HG03280 (cell line): ENCODE data around the gene MGAT4C.

ENCODE experiments used
- ATAC-seq: cut with Tn5 transposase; IDR thresholded peaks from one replicate; pipeline ENCODE4 v1.9.1; 2021; ENCODE audit warnings: mild to moderate bottlenecking, moderate library complexity; ENCODE audit not compliant: unreplicated experiment

Gene MGAT4C

GRCh38 chr12:86230516-86231146, 25.6 kb downstream of the MGAT4C start:
- ATAC-seq: no peak

GRCh38 chr12:86229772-86230171, 26.4 kb downstream of the MGAT4C start:
- ATAC-seq: no peak

GRCh38 chr12:86228656-86229055, 27.5 kb downstream of the MGAT4C start:
- no peak for ATAC-seq

GRCh38 chr12:86226481-86226880, 29.7 kb downstream of the MGAT4C start:
- no peak for ATAC-seq

- ATAC-seq: no peak
These were observed 39.6 kb downstream of the MGAT4C start for GRCh38 chr12:86216591-86216990.

- no peak for ATAC-seq
These were observed 43.2 kb downstream of the MGAT4C start for GRCh38 chr12:86213012-86213411.

GRCh38 chr12:86198696-86199444, 57.3 kb downstream of the MGAT4C start:
- no peak for ATAC-seq

- no peak for ATAC-seq
These were observed 59.7 kb downstream of the MGAT4C start for GRCh38 chr12:86196465-86196864.

- no peak for ATAC-seq
These were observed 61.5 kb downstream of the MGAT4C start for GRCh38 chr12:86194721-86195120.

GRCh38 chr12:86193931-86194330, 62.3 kb downstream of the MGAT4C start:
- no peak for ATAC-seq

- ATAC-seq: no peak
These were observed 68.0 kb downstream of the MGAT4C start for GRCh38 chr12:86188226-86188625.

GRCh38 chr12:86186449-86186848, 69.7 kb downstream of the MGAT4C start:
- ATAC-seq: no peak

GRCh38 chr12:86179855-86180254, 76.3 kb downstream of the MGAT4C start:
- no peak for ATAC-seq

- no peak for ATAC-seq
These were observed 82.0 kb downstream of the MGAT4C start for GRCh38 chr12:86174188-86174587.

GRCh38 chr12:86172913-86173443, 83.2 kb downstream of the MGAT4C start:
- no peak for ATAC-seq

GRCh38 chr12:86170051-86170450, 86.1 kb downstream of the MGAT4C start:
- ATAC-seq: no peak

- ATAC-seq: no peak
These were observed 97.2 kb downstream of the MGAT4C start for GRCh38 chr12:86158956-86159355.

- no peak for ATAC-seq
These were observed 101.6 kb downstream of the MGAT4C start for GRCh38 chr12:86154620-86155019.

GRCh38 chr12:86148612-86149011, 107.6 kb downstream of the MGAT4C start:
- no peak for ATAC-seq

- no peak for ATAC-seq
These were observed 108.1 kb downstream of the MGAT4C start for GRCh38 chr12:86148071-86148470.

- no peak for ATAC-seq
These were observed 111.0 kb downstream of the MGAT4C start for GRCh38 chr12:86145156-86145555.

- no peak for ATAC-seq
These were observed 113.0 kb downstream of the MGAT4C start for GRCh38 chr12:86143162-86143561.
